Measurements from ENCODE around the gene CITED4.

Gene CITED4

DNA sequence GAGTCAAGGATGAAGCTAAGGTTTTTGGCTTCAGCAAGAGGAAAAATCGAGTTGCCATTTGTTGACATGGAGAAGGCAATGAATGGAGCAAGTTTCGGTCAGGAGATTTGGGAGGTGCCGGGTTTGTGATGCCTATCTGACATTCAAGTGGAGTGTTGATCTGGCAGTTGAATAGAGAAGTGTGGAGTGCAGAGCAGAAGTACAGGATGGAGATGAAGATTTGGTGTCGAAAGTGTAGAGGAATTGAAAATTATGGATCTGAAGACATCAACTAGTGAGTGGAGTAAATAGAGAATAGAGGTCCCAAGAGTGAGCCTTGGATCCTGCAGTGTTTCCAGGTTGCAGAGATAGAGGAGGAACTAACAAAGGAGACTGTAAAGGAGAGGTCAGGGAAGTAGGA is 25.9 kb downstream of the CITED4 start:
- no peak for DNase-seq (ENCODE audit: low spot score)
- TF ChIP-seq CTCF (IDR thresholded peaks at IDR 0.05), result no peak
- Histone ChIP-seq H3K4me3 (no peak overlapping the region), H3K27ac (no peak overlapping the region)

GRCh38 chr1:40834968-40835545 is 27.1 kb downstream of the CITED4 start:
- no peak for DNase-seq (ENCODE audit: low spot score)
- no peak overlapping the region for H3K27ac ChIP-seq
- H3K4me3 ChIP-seq, result no peak overlapping the region
- no peak for TF ChIP-seq CTCF (IDR thresholded peaks at IDR 0.05)

DNA sequence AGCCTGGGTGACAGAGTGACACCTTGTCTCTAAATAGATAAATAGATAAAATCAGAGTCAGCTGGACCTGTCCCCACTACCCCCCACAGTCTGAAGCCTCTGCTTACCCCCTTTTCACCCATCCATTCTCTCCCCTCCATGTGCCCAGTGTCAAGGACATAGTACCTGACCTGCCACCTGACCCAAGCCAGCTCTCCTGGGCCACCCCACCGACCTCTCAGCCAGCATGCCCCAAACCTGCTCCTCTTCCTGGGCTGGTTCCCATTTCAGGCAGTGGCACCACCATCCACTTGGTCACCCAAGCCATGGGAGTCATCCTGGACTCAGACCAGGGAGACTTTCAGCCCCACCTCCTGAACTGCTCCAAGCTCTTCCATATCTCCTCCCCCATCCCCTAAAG is 28.2 kb downstream of the CITED4 start:
- no peak for TF ChIP-seq CTCF (IDR thresholded peaks at IDR 0.05)
- no peak overlapping the region for H3K4me3 ChIP-seq
- H3K27ac ChIP-seq, result no peak overlapping the region
- no peak for DNase-seq (ENCODE audit: low spot score)

DNA sequence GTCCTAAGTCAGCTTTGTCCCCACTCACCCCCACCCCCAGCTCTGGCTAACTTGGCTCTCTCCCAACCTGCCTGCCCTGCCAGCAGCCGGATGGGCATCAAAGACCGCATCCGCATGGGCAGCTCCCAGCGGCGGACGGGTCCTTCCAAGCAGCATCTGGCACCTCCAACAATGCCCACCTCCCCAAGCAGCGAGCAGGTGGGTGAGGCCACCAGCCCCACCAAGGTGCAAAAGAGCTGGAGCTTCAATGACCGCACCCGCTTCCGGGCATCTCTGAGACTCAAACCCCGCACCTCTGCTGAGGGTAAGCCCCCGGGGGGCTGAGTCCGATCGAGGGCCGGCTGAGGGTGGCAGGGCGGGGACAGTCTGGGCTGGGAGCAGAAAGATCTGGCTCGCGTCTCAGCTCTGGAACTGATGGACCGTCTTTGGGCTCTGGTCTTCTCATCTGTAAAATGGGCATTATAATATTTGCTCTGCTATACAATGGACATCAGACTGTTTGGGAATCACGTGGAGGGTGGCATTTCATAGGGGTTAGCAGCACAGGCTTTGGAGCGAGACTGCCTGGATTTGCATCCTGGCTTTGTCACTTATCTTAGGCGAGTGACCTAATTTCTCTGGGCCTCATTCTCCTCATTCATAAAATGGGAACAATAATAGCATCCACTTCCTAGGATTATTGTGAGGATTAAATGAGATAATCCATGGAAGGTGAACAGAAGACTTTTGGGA is 31.0 kb downstream of the CITED4 start:
- Histone ChIP-seq H3K4me3 (no peak overlapping the region), H3K27ac (no peak overlapping the region)
- no peak for TF ChIP-seq CTCF (IDR thresholded peaks at IDR 0.05)
- DNase-seq (ENCODE audit: low spot score), result no peak

- no peak for TF ChIP-seq CTCF (IDR thresholded peaks at IDR 0.05)
- Histone ChIP-seq H3K27ac (no peak overlapping the region), H3K4me3 (no peak overlapping the region)
- no peak for DNase-seq (ENCODE audit: low spot score)
Observed at GRCh38 chr1:40830419-40830943, 31.7 kb downstream of the CITED4 start.

GRCh38 chr1:40829631-40830245 is 32.4 kb downstream of the CITED4 start:
- no peak overlapping the region for H3K27ac ChIP-seq
- no peak for DNase-seq (ENCODE audit: low spot score)
- no peak overlapping the region for H3K4me3 ChIP-seq
- no peak for TF ChIP-seq CTCF (IDR thresholded peaks at IDR 0.05)
